HG03280 (cell line): Measurements from ENCODE around the gene PDGFA.

Experiments used
- ATAC-seq: cut with Tn5 transposase; IDR thresholded peaks from one replicate; pipeline ENCODE4 v1.9.1; 2021; ENCODE audit warnings: mild to moderate bottlenecking, moderate library complexity; ENCODE audit not compliant: unreplicated experiment

Gene PDGFA

DNA sequence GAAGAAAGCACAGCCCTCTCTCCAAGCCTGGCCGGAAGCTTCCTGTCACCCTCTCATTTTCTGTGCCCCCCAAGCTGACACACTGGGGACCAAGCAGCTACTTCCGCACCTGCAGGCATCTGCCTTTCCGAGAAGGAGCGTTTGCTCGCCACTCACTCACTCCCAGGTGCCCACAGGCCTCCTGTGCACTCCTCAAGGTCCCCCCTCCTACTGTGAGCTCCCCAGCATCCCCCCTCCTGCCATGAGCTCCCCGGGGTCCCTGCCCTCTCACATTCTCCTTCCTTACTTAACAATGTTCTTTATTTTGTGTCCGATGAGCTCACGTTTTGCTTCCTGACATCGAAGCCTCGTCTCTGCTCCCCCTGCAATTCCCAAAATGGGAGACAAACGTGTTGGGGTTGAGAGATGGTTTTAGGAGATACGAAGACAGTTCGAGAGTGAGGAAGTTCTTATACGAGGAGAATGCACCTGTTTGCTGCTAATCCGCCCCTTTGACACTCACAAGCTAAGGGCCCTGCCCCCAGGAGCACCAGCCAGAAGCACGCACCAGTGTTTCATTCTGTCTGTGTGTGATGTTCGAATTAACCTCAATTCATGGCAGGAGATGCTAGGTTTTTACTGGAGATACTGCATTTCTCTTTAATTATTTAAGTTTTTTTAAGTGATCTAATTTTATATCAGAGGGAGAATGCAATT, 70.2 kb downstream of the PDGFA start:
- no peak for ATAC-seq

DNA sequence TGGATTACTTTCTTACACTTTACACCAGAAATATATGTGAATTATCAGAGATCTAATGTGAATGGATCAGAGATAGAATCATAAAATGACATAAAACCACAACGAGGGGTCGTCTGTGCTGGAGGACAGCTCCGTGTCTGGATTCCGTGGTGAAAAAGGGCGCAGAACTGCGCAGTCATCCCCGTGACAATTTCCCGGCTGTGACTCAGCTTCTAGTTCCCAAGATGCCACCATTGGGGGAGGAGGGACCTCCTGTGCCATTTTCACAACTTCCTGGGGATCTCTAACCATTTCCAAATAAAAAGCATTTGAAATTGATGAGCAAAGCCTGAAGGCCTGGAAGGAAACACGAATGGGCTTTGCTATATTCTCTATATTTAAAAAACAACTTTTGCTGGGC, 72.1 kb downstream of the PDGFA start:
- ATAC-seq, result no peak
